GM19035 (cell line): ENCODE data around the gene GID4.

Source experiments
- ATAC-seq: cut with Tn5 transposase; IDR thresholded peaks from one replicate; pipeline ENCODE4 v1.9.1; 2021; ENCODE audit not compliant: unreplicated experiment

GID4 gene

DNA sequence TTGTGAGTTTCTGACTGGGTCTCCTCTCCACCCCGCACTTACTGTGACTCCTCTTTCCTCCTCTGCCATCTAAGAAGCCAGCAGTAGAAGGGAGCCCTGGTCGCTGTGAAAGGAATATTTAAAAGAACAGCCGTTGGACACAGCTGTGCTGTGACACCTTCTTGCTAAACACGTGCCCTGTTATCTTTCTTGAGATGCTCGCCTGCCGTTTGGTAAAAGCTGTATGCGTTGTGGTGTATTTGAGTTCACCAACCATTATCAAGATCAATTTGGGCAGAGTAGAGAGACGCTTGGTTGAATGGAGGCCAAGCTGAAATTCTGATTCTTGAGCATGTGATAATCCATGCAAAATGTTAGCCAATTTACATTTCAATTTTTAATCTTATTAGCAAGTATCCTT lies 3.8 kb downstream of the GID4 start:
- no peak for ATAC-seq

DNA sequence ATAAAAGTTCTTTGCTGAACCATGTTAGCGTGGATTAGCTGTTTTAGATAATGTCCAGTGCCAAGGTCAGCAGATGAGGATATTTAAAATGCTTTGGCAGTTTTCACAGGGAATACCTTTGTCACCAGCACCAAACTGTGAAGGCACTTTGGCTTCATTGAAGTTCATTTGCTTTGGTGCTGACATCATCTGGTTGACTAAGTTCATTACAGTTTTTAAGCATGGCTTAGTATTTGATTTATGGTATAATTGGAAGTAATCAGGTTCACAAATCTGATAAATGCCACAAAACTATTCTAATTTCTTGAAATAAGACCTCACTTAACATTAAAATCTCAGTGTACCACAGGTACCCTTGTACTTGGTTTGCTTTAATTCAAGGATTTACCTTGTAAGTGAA lies 4.3 kb downstream of the GID4 start:
- no peak for ATAC-seq

- ATAC-seq: no peak
Observed at GRCh38 chr17:18044609-18045008, 5.4 kb downstream of the GID4 start.

GRCh38 chr17:18045691-18046350 lies 6.6 kb downstream of the GID4 start:
- no peak for ATAC-seq

GRCh38 chr17:18055597-18055996 lies 16.4 kb downstream of the GID4 start:
- no peak for ATAC-seq

DNA sequence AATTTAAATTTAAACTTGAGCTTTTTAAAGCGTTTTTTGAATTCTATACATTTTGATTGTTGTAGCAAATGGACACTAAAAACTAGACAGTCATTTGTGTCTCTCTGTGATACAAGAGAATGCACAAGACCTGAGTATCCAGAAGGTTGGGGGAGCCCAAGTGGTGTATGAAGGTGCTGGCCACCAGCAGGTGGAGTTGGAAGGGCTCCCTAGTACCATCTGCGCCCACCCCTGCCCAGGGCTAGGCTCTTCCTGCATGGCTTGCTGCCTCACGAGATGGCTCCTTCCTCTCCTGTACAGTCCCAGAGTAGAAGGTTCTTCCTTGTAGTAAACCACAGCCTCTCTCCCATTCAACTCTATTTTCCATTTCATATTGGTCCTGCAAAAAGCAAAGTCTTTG lies 17.0 kb downstream of the GID4 start:
- ATAC-seq: no peak

DNA sequence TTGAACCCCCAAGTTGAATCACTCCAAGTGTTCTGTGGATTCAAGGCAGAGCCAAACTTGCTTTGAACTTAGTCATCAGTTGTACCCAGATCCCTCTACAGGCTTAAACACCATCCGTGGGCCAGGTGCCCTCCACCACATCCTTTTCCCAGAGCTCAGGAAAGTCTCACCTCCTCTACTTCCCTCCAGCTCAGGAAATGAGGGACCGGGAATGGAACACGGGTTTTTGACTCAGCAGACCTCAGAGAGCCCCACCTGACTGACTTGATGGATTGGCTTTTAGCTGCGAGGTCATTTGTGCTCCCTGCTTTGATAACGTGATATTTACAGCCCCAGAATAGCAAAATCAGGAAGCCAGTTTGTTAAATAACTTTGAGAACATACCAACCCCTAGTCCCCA lies 20.1 kb downstream of the GID4 start:
- no peak for ATAC-seq

DNA sequence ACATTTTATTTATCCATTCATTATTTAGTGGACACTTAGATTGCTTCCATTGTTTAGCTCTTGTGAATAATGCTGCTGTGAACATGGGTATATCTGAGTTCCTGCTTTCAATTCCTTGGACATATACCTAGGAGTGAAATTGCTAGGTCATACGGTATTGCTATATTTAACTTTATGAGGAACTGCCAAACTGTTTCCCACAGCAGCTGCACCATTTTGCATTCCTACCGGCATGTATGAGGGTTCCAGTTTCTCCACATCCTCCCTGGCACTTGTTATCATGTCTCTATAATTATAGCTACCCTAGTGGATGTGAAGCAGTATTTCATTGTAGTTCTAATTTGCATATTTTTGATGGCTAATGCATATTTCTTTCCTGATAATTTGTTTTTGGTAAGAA lies 24.8 kb downstream of the GID4 start:
- no peak for ATAC-seq

GRCh38 chr17:18065546-18065945 lies 26.3 kb downstream of the GID4 start:
- no peak for ATAC-seq

DNA sequence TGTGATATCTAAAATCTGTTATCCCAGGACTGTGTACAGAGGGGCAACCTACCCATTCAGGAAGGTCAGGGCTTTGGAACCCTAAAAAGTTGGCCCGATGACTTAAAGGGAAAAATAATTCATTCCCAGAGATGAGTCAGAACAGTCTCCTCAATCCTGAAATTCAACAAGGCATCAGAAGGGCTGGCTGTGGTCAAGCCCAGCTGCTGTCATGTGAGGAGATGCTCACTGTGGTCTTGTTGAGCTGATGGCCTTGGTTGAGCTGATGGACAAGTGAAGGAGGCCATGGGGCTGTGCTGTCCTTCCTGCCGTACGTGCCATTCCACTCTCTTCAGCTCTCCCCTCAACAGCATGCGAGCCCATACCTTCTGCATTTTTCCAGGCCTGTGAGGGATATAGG lies 27.7 kb downstream of the GID4 start:
- no peak for ATAC-seq

- ATAC-seq: no peak
Observed at GRCh38 chr17:18069101-18069500, 29.9 kb downstream of the GID4 start.

GRCh38 chr17:18070861-18071340 lies 31.7 kb downstream of the GID4 start:
- no peak for ATAC-seq

- no peak for ATAC-seq
Observed at GRCh38 chr17:18071751-18072150, 32.5 kb downstream of the GID4 start.

DNA sequence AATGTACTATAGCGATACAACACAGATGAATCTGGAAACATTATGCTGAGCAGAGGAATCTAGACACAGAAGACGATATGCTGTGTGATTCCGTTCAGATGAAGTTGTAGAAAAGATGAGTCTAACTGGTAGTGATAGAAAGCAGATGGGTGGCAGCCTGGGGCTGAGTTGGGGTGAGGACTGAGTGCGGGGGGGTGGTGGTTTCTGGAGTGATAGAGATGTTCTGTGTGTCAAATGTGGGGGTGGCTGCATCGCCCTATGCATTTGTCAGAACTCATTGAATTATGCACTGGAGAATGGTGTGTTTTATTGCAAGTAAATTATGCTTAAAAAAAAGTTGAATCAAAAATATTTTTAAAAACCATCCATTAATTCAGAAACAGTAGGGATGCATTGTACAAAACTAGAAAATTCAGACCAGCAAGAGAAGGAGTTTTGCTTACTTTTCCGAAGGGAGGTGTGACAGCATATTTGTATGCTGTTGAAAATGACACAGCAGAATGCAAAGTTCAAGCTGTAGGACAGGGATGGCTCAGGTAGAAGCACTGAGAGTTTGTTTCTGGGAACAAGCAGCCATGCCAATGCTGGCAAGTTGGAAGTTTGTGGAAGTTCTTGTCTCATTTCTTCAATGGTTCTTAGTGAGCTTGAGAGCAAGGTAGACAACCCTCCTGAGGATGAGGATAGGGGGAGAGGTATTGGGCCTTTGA lies 35.5 kb downstream of the GID4 start:
- ATAC-seq: no peak

DNA sequence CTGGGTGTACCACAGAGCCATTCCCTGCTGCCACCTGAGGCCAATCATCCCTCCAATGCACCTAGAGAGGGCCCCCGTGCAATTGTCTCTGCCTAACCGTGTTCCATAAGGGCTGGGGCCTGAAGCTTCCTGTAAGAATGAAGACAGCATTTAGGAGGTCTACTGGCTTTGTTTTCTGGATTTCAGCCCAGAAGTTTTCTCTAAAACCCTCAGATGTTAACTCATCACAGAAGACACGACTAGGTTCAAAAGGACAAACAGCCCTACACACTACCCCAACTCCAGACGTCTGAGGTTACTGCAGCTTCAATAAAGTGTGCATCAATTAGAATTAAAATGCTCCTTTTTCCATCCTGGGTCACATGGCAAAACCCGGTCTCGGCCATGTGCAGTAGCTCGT lies 37.7 kb downstream of the GID4 start:
- no peak for ATAC-seq

DNA sequence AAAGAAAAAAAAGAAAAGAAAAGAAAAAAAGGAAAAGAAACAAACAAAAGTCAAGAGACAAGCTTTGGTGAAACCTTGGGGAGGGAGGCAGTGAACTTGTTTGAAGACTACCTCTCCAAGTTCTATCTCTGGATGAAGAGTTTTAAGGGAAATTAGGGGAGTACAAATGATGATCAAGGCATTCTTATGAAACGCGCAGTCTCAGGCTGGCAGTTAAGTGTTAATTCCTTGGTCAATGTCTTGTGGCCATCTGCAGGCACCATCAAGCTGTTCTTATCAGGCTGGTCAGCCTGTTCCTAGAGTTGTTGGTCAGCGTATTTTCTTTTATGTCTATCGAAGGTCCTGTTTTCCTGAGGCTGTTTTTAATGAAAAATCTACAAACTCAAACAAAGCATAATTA lies 40.3 kb downstream of the GID4 start:
- ATAC-seq: no peak

DNA sequence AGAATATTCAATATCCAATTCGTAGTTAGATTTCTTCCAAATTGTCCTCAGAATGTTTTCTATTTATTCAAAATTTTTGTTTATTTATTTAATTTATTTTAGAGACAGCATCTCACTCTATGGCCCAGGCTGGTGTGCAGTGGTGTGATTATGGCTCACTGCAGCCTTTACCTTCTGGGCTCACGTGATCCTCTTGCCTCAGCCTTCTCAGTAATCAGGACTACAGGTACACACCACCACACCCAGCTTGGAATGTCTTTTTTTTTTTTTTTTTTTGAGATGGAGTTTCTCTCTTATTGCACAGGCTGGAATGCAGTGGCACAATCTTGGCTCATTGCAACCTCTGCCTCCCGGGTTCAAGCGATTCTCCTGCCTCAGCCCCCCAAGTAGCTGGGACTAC lies 45.0 kb downstream of the GID4 start:
- no peak for ATAC-seq

GRCh38 chr17:18087610-18088491 lies 48.6 kb downstream of the GID4 start, which contains the start of gene DRG2:
Gene DRG2, plus strand, starts transcription at chr17:18087948. Its CDS starts 76 bp downstream, at chr17:18088024.
- peak; percentile 94 for ATAC-seq

- no peak for ATAC-seq
Observed at GRCh38 chr17:18089613-18090012, 50.4 kb downstream of the GID4 start.

DNA sequence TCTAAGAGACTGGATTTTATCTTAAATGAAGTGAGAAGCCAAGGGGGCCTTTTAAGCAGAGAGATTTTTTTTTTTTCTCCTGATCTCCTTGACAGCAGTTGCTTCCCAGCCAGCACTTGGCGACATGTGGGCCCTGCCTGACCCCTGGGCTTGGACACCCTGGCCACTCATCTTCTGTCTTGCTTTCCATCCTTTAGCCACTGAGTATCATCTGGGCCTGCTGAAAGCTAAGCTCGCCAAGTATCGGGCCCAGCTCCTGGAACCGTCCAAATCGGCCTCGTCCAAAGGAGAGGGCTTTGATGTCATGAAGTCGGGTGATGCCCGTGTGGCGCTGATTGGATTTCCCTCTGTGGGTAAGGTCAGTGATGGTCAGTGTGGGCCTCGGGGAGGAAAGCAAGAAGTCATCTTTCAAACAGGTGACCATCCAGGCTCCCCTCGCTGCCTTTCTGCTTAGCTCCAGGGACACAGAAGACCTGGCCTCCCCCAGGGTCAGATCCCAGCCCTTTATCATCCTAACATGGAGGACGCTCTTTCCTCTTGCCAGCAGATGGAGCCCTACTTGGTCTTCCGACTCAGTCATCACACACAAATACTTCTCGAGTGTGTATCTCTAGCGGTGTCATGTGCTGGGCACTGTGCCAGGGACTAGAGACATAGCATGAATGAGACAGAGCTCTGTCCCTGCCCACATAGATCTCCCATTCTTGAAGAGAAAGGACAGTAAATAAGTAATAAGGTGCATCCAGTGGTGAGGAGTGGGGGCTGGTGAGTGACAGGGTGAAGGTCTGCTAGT lies 54.6 kb downstream of the GID4 start:
- no peak for ATAC-seq

DNA sequence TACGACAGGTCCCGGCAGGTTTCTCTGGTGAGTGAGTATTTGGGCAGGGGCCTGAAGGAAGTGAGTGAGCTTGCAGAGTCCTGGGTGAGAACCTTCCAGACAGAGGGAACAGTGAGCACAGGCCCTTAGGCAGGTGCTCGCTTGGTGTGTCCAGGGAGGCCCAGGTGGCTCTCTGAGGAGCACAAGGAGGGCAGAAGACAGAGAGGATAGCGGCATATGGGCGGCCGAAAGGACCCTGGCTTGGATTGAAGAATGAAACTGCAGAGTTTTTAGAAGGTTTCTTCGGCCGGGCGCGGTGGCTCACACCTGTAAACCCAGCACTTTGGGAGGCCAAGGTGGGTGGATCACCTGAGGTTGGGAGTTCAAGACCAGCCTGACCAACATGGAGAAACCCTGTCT lies 55.2 kb downstream of the GID4 start:
- no peak for ATAC-seq
